ENCODE data around the gene TSEN15.

The TSEN15 gene

DNA sequence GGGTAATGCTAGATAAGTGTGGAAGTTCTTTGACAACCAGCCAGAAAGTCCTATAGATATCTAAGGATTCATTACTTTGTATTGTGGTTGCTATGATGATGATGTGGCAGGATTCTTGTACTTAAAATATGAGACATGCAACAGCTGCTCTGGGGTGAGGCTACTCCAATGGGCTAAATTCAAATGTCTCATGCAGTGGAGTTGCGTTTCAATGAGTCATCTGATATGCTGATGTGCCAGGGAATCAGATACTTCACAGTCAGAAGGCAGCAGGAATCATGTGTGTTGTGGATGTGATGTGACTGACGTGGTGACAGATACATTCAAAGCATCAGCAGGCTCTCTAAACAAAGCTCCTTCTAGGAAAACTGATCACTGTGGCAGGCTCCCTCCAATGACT is 66.5 kb downstream of the TSEN15 start:
- Histone ChIP-seq H3K27me3 (ENCODE audit: low read length) (no peaks in the 10 kb centered on the region), H3K4me3 (ENCODE audit: insufficient read depth, low read length, poor library complexity, severe bottlenecking) (no peak overlapping the region), H3F3A (ENCODE audit: insufficient read depth) (no peaks in the 10 kb centered on the region), H3K27ac (ENCODE audit: low read depth, low read length) (no peak overlapping the region), H3K9ac (ENCODE audit: low read length) (no peak overlapping the region), H3K9me2 (replicated peaks; ENCODE audit: insufficient read depth, low read length) (no peaks in the 10 kb centered on the region), H4K20me1 (ENCODE audit: low read depth, low read length) (no peaks in the 10 kb centered on the region), H2AFZ (ENCODE audit: low read depth, low read length, severe bottlenecking) (no peak overlapping the region), H3K79me2 (ENCODE audit: insufficient read depth, low read length) (no peaks in the 10 kb centered on the region), H3K36me3 (ENCODE audit: low read length) (no peaks in the 10 kb centered on the region), H3K4me2 (ENCODE audit: low read depth, low read length, poor library complexity, severe bottlenecking) (no peak overlapping the region), H3K9me3 (ENCODE audit: insufficient read depth, low read length) (no peaks in the 10 kb centered on the region)
- no peak for TF ChIP-seq EZH2phosphoT487 (conservative IDR thresholded peaks at IDR 0.05; ENCODE audit: low read length)
- TF ChIP-seq, protein P1, sequence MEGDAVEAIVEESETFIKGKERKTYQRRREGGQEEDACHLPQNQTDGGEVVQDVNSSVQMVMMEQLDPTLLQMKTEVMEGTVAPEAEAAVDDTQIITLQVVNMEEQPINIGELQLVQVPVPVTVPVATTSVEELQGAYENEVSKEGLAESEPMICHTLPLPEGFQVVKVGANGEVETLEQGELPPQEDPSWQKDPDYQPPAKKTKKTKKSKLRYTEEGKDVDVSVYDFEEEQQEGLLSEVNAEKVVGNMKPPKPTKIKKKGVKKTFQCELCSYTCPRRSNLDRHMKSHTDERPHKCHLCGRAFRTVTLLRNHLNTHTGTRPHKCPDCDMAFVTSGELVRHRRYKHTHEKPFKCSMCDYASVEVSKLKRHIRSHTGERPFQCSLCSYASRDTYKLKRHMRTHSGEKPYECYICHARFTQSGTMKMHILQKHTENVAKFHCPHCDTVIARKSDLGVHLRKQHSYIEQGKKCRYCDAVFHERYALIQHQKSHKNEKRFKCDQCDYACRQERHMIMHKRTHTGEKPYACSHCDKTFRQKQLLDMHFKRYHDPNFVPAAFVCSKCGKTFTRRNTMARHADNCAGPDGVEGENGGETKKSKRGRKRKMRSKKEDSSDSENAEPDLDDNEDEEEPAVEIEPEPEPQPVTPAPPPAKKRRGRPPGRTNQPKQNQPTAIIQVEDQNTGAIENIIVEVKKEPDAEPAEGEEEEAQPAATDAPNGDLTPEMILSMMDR (IDR thresholded peaks at IDR 0.05; ENCODE audit: insufficient read depth, low read length, poor library complexity, severe bottlenecking), result no peak

Data from SU-DHL-6 (cell line).